Measurements from ENCODE around the gene TPSB2.

The TPSB2 gene

GRCh38 chr16:1225051-1225451, 4.9 kb downstream of the TPSB2 start, which contains the start of gene TPSG1:
Gene TPSG1 (minus strand): TSS chr16:1225268. CDS start chr16:1225252, 16 bp downstream.
- Histone ChIP-seq H3K9me2 (replicated peaks; ENCODE audit: control insufficient read depth, low read length) (no peaks in the 10 kb centered on the region), H3F3A (ENCODE audit: control insufficient read depth, insufficient read depth) (no peaks in the 10 kb centered on the region), H3K9me3 (ENCODE audit: control insufficient read depth, insufficient read depth, low read length) (no peaks in the 10 kb centered on the region), H3K4me3 (ENCODE audit: low read length) (no peak within 1 kb of the TSS), H3K79me2 (ENCODE audit: control insufficient read depth, low read length) (no peaks in the 10 kb centered on the region), H3K36me3 (ENCODE audit: control insufficient read depth, low read length) (no peaks in the 10 kb centered on the region), H4K20me1 (ENCODE audit: control insufficient read depth, insufficient read depth, low read depth, low read length) (no peaks in the 10 kb centered on the region), H3K27me3 (ENCODE audit: control insufficient read depth, low read length) (no peaks in the 10 kb centered on the region), H3K4me2 (ENCODE audit: low read length) (no peak within 1 kb of the TSS), H3K4me1 (ENCODE audit: control insufficient read depth, low read length) (no peaks in the 10 kb centered on the region), H3K27ac (ENCODE audit: low read depth, low read length) (no peak within 1 kb of the TSS)
- no peak for TF ChIP-seq CTCF (IDR thresholded peaks at IDR 0.05; ENCODE audit: low read depth, low read length, poor library complexity, severe bottlenecking)
- TF ChIP-seq EZH2phosphoT487 (IDR thresholded peaks at IDR 0.05; ENCODE audit: borderline replicate concordance, low read length) = no peak

GRCh38 chr16:1224558-1224957, 5.4 kb downstream of the TPSB2 start:
- no peak overlapping the region for H3K4me3 ChIP-seq (ENCODE audit: low read length)
- no peaks in the 10 kb centered on the region for H3K36me3 ChIP-seq (ENCODE audit: control insufficient read depth, low read length)
- no peak overlapping the region for H3K4me2 ChIP-seq (ENCODE audit: low read length)
- H3F3A ChIP-seq (ENCODE audit: control insufficient read depth, insufficient read depth) = no peaks in the 10 kb centered on the region
- H3K27ac ChIP-seq (ENCODE audit: low read depth, low read length) = no peak overlapping the region
- H3K4me1 ChIP-seq (ENCODE audit: control insufficient read depth, low read length) = no peaks in the 10 kb centered on the region
- no peaks in the 10 kb centered on the region for H3K9me3 ChIP-seq (ENCODE audit: control insufficient read depth, insufficient read depth, low read length)
- H3K27me3 ChIP-seq (ENCODE audit: control insufficient read depth, low read length) = no peaks in the 10 kb centered on the region
- no peaks in the 10 kb centered on the region for H3K9me2 ChIP-seq (replicated peaks; ENCODE audit: control insufficient read depth, low read length)
- TF ChIP-seq EZH2phosphoT487 (IDR thresholded peaks at IDR 0.05; ENCODE audit: borderline replicate concordance, low read length) (no peak), CTCF (IDR thresholded peaks at IDR 0.05; ENCODE audit: low read depth, low read length, poor library complexity, severe bottlenecking) (no peak)
- no peaks in the 10 kb centered on the region for H3K79me2 ChIP-seq (ENCODE audit: control insufficient read depth, low read length)
- H4K20me1 ChIP-seq (ENCODE audit: control insufficient read depth, insufficient read depth, low read depth, low read length) = no peaks in the 10 kb centered on the region

GRCh38 chr16:1223355-1224214, 6.4 kb downstream of the TPSB2 start:
- H4K20me1 ChIP-seq (ENCODE audit: control insufficient read depth, insufficient read depth, low read depth, low read length) = no peaks in the 10 kb centered on the region
- no peaks in the 10 kb centered on the region for H3K9me2 ChIP-seq (replicated peaks; ENCODE audit: control insufficient read depth, low read length)
- no peaks in the 10 kb centered on the region for H3K36me3 ChIP-seq (ENCODE audit: control insufficient read depth, low read length)
- no peak overlapping the region for H3K4me3 ChIP-seq (ENCODE audit: low read length)
- no peaks in the 10 kb centered on the region for H3K79me2 ChIP-seq (ENCODE audit: control insufficient read depth, low read length)
- no peaks in the 10 kb centered on the region for H3K27me3 ChIP-seq (ENCODE audit: control insufficient read depth, low read length)
- H3K4me1 ChIP-seq (ENCODE audit: control insufficient read depth, low read length) = no peaks in the 10 kb centered on the region
- no peaks in the 10 kb centered on the region for H3F3A ChIP-seq (ENCODE audit: control insufficient read depth, insufficient read depth)
- no peak overlapping the region for H3K4me2 ChIP-seq (ENCODE audit: low read length)
- H3K27ac ChIP-seq (ENCODE audit: low read depth, low read length) = no peak overlapping the region
- no peak for TF ChIP-seq EZH2phosphoT487 (IDR thresholded peaks at IDR 0.05; ENCODE audit: borderline replicate concordance, low read length)
- H3K9me3 ChIP-seq (ENCODE audit: control insufficient read depth, insufficient read depth, low read length) = no peaks in the 10 kb centered on the region

Measured in DOHH2 (cell line).